ENCODE measurements around the gene RLN2. TPM values are rescaled to one million over a fixed set of nuclear protein-coding genes. Genes with fewer than 3 reads are reported as not detected.
"Not testable (repeated sequence)": the region's sequence is repeated elsewhere in the genome, so short reads cannot be mapped to it uniquely, and the experiment has no call there.

The RLN2 gene
- total RNA-seq, 4 donors from 2014 or later, result not detected

GRCh38 chr9:5326893-5327548 lies 22.5 kb upstream of the RLN2 start:
- WGBS, 2 donors, result 54 to 62% methylated on average over 4 to 5 of the region's 10 CpGs
- Histone ChIP-seq H3K36me3 (no peaks in the 10 kb centered on the region), H3K27me3 (no peaks in the 10 kb centered on the region), H3K4me1 (no peaks in the 10 kb centered on the region), H3K4me3 (no peak overlapping the region), H3K27ac (no peak overlapping the region), H3K9me3 (no peaks in the 10 kb centered on the region)
- DNase-seq, result no peak
- TF ChIP-seq POLR2A (IDR thresholded peaks at IDR 0.05) (no peak), CTCF (IDR thresholded peaks at IDR 0.05) (no peak)
- intact Hi-C loops (cut with DNase I), result no loop called here

GRCh38 chr9:5326187-5326586 lies 21.7 kb upstream of the RLN2 start:
- intact Hi-C loops (cut with DNase I), result no loop called here
- TF ChIP-seq CTCF (IDR thresholded peaks at IDR 0.05), result no peak
- TF ChIP-seq POLR2A (IDR thresholded peaks at IDR 0.05), result no peak

GRCh38 chr9:5321601-5322000 lies 17.1 kb upstream of the RLN2 start:
- DNase-seq; H3K27ac ChIP-seq; H3K4me1 ChIP-seq; H3K4me3 ChIP-seq; H3K36me3 ChIP-seq; intact Hi-C loops (cut with DNase I); H3K9me3 ChIP-seq; H3K27me3 ChIP-seq: not testable (repeated sequence)
- WGBS, 2 donors, result 57 to 67% methylated on average over 1 of the region's 1 CpG

More at GRCh38 chr9:5326187-5326586, 21.7 kb upstream of the RLN2 start:
- no peaks in the 10 kb centered on the region for H3K36me3 ChIP-seq
- H3K4me1 ChIP-seq, result no peaks in the 10 kb centered on the region
- no peak for DNase-seq
- H3K4me3 ChIP-seq, result no peak overlapping the region
- no peak overlapping the region for H3K27ac ChIP-seq
- no peaks in the 10 kb centered on the region for H3K9me3 ChIP-seq
- H3K27me3 ChIP-seq, result no peaks in the 10 kb centered on the region

GRCh38 chr9:5321058-5321457 lies 16.5 kb upstream of the RLN2 start:
- H3K27ac ChIP-seq, result no peak overlapping the region
- H3K4me3 ChIP-seq, result no peak overlapping the region
- H3K4me1 ChIP-seq, result no peaks in the 10 kb centered on the region
- H3K36me3 ChIP-seq, result no peaks in the 10 kb centered on the region
- intact Hi-C loops (cut with DNase I), result no loop called here
- WGBS, 2 donors, result 30 to 44% methylated on average over 1 of the region's 1 CpG
- TF ChIP-seq CTCF (IDR thresholded peaks at IDR 0.05) (peak in 1 of 6 experiments; percentile 10), POLR2A (IDR thresholded peaks at IDR 0.05) (no peak)
- peaks cover 0 to 5% (median 0%) of the 10 kb centered on the region in 3 donors for H3K9me3 ChIP-seq
- DNase-seq, result no peak
- H3K27me3 ChIP-seq, result no peaks in the 10 kb centered on the region

GRCh38 chr9:5316406-5316805 lies 11.9 kb upstream of the RLN2 start:
- H3K27ac ChIP-seq; H3K36me3 ChIP-seq; DNase-seq; H3K4me1 ChIP-seq; intact Hi-C loops (cut with DNase I); H3K27me3 ChIP-seq; H3K4me3 ChIP-seq: not testable (repeated sequence)
- 100% methylated on average over 1 of the region's 1 CpG for WGBS, 2 donors
- peaks cover 0 to 16% (median 5%) of the 10 kb centered on the region in 3 donors for H3K9me3 ChIP-seq

- DNase-seq, result no peak
- H3K9me3 ChIP-seq, result peaks cover 0 to 16% (median 5%) of the 10 kb centered on the region in 3 donors
- H3K27ac ChIP-seq, result no peak overlapping the region
- H3K36me3 ChIP-seq, result no peaks in the 10 kb centered on the region
- intact Hi-C loops (cut with DNase I), result no loop called here
- TF ChIP-seq POLR2A (IDR thresholded peaks at IDR 0.05) (no peak), CTCF (IDR thresholded peaks at IDR 0.05) (no peak)
- H3K4me1 ChIP-seq, result no peaks in the 10 kb centered on the region
- H3K27me3 ChIP-seq, result peaks cover 0 to under 1% (median 0%) of the 10 kb centered on the region in 4 donors
- 63 to 66% methylated on average over 4 of the region's 4 CpGs for WGBS, 2 donors
- H3K4me3 ChIP-seq, result no peak overlapping the region
Measured at GRCh38 chr9:5315187-5315923, 10.8 kb upstream of the RLN2 start.

Data from esophagus squamous epithelium (tissue), 5 donors.